DOHH2 (cell line): ENCODE data around the gene SHE.

Experiments used
- EZH2phosphoT487 ChIP-seq: fragments of 200-600 bp; sonication (generic); IDR thresholded peaks from 2 replicates; pipeline ENCODE4 v1.6.1; 2017; ENCODE audit warnings: borderline replicate concordance, mild to moderate bottlenecking, antibody characterized with exemption, low read length, moderate library complexity, mixed read lengths
- TF ChIP-seq, protein P1 (sequence below): fragments of 200-600 bp; sonication (generic); IDR thresholded peaks from one replicate; pipeline ENCODE4 v1.5.1; 2014; ENCODE audit warnings: antibody characterized with exemption, mild to moderate bottlenecking, low read depth, low read length; ENCODE audit not compliant: poor library complexity, severe bottlenecking

DNA sequence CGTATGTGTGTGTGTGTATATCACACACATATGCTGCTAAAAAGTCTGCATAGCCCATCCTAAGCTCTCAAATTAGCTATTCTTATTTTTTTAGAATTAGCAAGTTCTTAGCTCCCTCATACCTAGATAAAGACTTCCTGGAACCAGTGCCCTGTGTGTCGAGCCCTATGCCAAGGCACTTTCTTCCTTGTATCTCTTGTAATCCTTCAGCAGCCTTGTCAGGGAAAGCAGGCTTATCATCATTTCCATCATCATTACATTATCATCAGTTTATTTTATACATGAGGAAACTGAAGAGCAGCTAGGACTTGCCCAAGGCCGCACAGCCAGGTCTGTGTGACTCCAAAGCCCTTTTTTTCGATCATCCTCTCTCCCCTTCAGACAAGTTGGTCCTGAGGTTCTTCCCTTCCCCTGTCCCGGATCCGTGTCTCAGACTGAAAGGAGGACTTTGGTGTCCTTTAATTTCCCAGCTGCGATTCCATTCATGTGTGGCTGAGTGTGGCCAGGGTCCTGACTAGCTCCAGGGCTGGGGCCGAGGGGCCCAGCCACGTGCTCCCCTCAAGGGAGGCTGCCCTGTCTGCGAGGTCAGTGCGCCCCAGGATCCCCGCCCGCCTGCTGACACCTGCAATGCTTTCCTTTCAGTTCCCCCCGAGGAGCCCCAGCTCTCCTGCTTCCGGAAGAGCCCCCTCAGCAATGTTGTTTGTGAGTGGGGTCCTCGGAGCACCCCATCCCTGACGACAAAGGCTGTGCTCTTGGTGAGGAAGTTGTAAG, 72.2 kb downstream of the SHE start:
- TF ChIP-seq, protein P1, sequence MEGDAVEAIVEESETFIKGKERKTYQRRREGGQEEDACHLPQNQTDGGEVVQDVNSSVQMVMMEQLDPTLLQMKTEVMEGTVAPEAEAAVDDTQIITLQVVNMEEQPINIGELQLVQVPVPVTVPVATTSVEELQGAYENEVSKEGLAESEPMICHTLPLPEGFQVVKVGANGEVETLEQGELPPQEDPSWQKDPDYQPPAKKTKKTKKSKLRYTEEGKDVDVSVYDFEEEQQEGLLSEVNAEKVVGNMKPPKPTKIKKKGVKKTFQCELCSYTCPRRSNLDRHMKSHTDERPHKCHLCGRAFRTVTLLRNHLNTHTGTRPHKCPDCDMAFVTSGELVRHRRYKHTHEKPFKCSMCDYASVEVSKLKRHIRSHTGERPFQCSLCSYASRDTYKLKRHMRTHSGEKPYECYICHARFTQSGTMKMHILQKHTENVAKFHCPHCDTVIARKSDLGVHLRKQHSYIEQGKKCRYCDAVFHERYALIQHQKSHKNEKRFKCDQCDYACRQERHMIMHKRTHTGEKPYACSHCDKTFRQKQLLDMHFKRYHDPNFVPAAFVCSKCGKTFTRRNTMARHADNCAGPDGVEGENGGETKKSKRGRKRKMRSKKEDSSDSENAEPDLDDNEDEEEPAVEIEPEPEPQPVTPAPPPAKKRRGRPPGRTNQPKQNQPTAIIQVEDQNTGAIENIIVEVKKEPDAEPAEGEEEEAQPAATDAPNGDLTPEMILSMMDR = no peak
- no peak for TF ChIP-seq EZH2phosphoT487
